Hematopoietic multipotent progenitor cell treated with erythropoietin and hydrocortisone succinate and interleukin-3 and kit ligand, for 8 days (in vitro differentiated cells): ENCODE measurements around the gene ITGA8.
A peak's percentile ranks its signal among the peaks of the same experiment; 100 is the strongest.
"Not testable (repeated sequence)": the region's sequence is repeated elsewhere in the genome, so short reads cannot be mapped to it uniquely, and the experiment has no call there.

Experiments
- DNase-seq: peaks from one replicate; pipeline ENCODE4 v3.0.0-alpha.2; 2015

Gene ITGA8

GRCh38 chr10:15719899-15720634, at the start of gene ITGA8:
ITGA8 (minus strand) TSS chr10:15719922; CDS start chr10:15719771, 151 bp downstream.
- DNase-seq, result peak; percentile 80

GRCh38 chr10:15764892-15765454, 45.3 kb upstream of the ITGA8 start:
- no peak for DNase-seq

GRCh38 chr10:15763006-15763405, 43.3 kb upstream of the ITGA8 start:
- no peak for DNase-seq

- DNase-seq, result not testable (repeated sequence)
Measured at GRCh38 chr10:15762239-15762638, 42.5 kb upstream of the ITGA8 start.

- DNase-seq, result not testable (repeated sequence)
Measured at GRCh38 chr10:15761224-15761623, 41.5 kb upstream of the ITGA8 start.

GRCh38 chr10:15760681-15761080, 41.0 kb upstream of the ITGA8 start:
- no peak for DNase-seq

- DNase-seq, result no peak
Measured at GRCh38 chr10:15759265-15759664, 39.5 kb upstream of the ITGA8 start.

- DNase-seq, result no peak
Measured at GRCh38 chr10:15758618-15759017, 38.9 kb upstream of the ITGA8 start.

- DNase-seq, result no peak
Measured at GRCh38 chr10:15754937-15755336, 35.2 kb upstream of the ITGA8 start.

- DNase-seq, result no peak
Measured at GRCh38 chr10:15751046-15751445, 31.3 kb upstream of the ITGA8 start.

GRCh38 chr10:15748126-15748525, 28.4 kb upstream of the ITGA8 start:
- DNase-seq, result no peak

GRCh38 chr10:15747632-15748031, 27.9 kb upstream of the ITGA8 start:
- DNase-seq, result no peak

GRCh38 chr10:15745751-15746150, 26.0 kb upstream of the ITGA8 start:
- DNase-seq, result no peak

- peak; percentile 84 for DNase-seq
Measured at GRCh38 chr10:15744217-15744865, 24.6 kb upstream of the ITGA8 start.

GRCh38 chr10:15743443-15743842, 23.7 kb upstream of the ITGA8 start:
- no peak for DNase-seq

- no peak for DNase-seq
Measured at GRCh38 chr10:15742836-15743235, 23.1 kb upstream of the ITGA8 start.

- DNase-seq, result no peak
Measured at GRCh38 chr10:15742102-15742501, 22.4 kb upstream of the ITGA8 start.

GRCh38 chr10:15741581-15741980, 21.9 kb upstream of the ITGA8 start:
- DNase-seq, result no peak

- no peak for DNase-seq
Measured at GRCh38 chr10:15740261-15740660, 20.5 kb upstream of the ITGA8 start.

GRCh38 chr10:15739254-15739970, 19.7 kb upstream of the ITGA8 start:
- DNase-seq, result no peak

GRCh38 chr10:15738270-15738925, 18.7 kb upstream of the ITGA8 start:
- no peak for DNase-seq

- DNase-seq, result no peak
Measured at GRCh38 chr10:15737656-15738055, 17.9 kb upstream of the ITGA8 start.

- DNase-seq, result no peak
Measured at GRCh38 chr10:15735763-15736162, 16.0 kb upstream of the ITGA8 start.
